H9 (cell line): ENCODE data around the gene BMP3. TPM values are rescaled to one million over a fixed set of nuclear protein-coding genes. Genes with fewer than 3 reads are reported as not detected.

Experiments
- DNase-seq: peaks from one replicate; pipeline ENCODE4 v3.0.0-alpha.2; 2017
- H2AFZ ChIP-seq: one replicate; pipeline ENCODE4 v1.6.1; 2013; ENCODE audit warnings: mild to moderate bottlenecking, low read length, control low read depth, moderate library complexity
- H2AK5ac ChIP-seq: 2 replicates; pipeline ENCODE4 v1.6.1; 2013; ENCODE audit warnings: low read length, control low read depth, mixed read lengths; ENCODE audit not compliant: insufficient read length
- H2BK120ac ChIP-seq: one replicate; pipeline ENCODE4 v1.6.1; 2013; ENCODE audit warnings: low read depth, mild to moderate bottlenecking, low read length, control low read depth, inconsistent platforms; ENCODE audit not compliant: poor library complexity, severe bottlenecking
- H2BK12ac ChIP-seq: 2 replicates; pipeline ENCODE4 v1.6.1; 2013; ENCODE audit warnings: low read length, control low read depth, mixed read lengths, low read depth; ENCODE audit not compliant: insufficient read length
- H2BK15ac ChIP-seq: 2 replicates; pipeline ENCODE4 v1.6.1; 2013; ENCODE audit warnings: low read depth, low read length, control low read depth
- H2BK20ac ChIP-seq: one replicate; pipeline ENCODE4 v1.6.1; 2013; ENCODE audit warnings: low read depth, mild to moderate bottlenecking, low read length, control low read depth, inconsistent platforms; ENCODE audit not compliant: poor library complexity, severe bottlenecking
- H2BK5ac ChIP-seq: 2 replicates; pipeline ENCODE4 v1.6.1; 2013; ENCODE audit warnings: low read length, control low read depth, mixed read lengths; ENCODE audit not compliant: insufficient read length
- H3K14ac ChIP-seq: 2 replicates; pipeline ENCODE4 v1.6.1; 2013; ENCODE audit warnings: low read length, control low read depth; ENCODE audit not compliant: insufficient read depth
- H3K18ac ChIP-seq: 2 replicates; pipeline ENCODE4 v1.6.1; 2013; ENCODE audit warnings: low read depth, mild to moderate bottlenecking, mixed read lengths, low read length, control low read depth; ENCODE audit not compliant: insufficient read length
- H3K23ac ChIP-seq: 2 replicates; pipeline ENCODE4 v1.6.1; 2013; ENCODE audit warnings: low read length, control low read depth, mixed read lengths, low read depth; ENCODE audit not compliant: insufficient read length
- H3K23me2 ChIP-seq: 2 replicates; pipeline ENCODE4 v1.6.1; 2013; ENCODE audit warnings: low read depth, mild to moderate bottlenecking, mixed read lengths, low read length, control low read depth; ENCODE audit not compliant: insufficient read length, poor library complexity, severe bottlenecking
- H3K27ac ChIP-seq: 2 replicates; pipeline ENCODE4 v1.5.1; 2013; ENCODE audit warnings: low read length, control low read depth, mixed read lengths, low read depth; ENCODE audit not compliant: insufficient read length
- H3K27me3 ChIP-seq: 2 replicates; pipeline ENCODE4 v1.6.1; 2013; ENCODE audit warnings: low read length, control low read depth, inconsistent platforms; ENCODE audit not compliant: insufficient read depth
- H3K4ac ChIP-seq: 2 replicates; pipeline ENCODE4 v1.6.1; 2013; ENCODE audit warnings: low read depth, mild to moderate bottlenecking, control low read depth, inconsistent platforms, low read length, moderate library complexity
- H3K4me1 ChIP-seq: 2 replicates; pipeline ENCODE4 v1.6.1; 2013; ENCODE audit warnings: low read length, control low read depth, inconsistent platforms; ENCODE audit not compliant: insufficient read depth
- H3K4me2 ChIP-seq: 2 replicates; pipeline ENCODE4 v1.6.1; 2013; ENCODE audit warnings: low read length, control low read depth, mixed read lengths; ENCODE audit not compliant: insufficient read length, insufficient read depth
- H3K56ac ChIP-seq: 2 replicates; pipeline ENCODE4 v1.6.1; 2013; ENCODE audit warnings: low read depth, mild to moderate bottlenecking, mixed read lengths, low read length, control low read depth; ENCODE audit not compliant: insufficient read length
- H3K79me1 ChIP-seq: 2 replicates; pipeline ENCODE4 v1.6.1; 2013; ENCODE audit warnings: low read depth, mild to moderate bottlenecking, moderate library complexity, low read length, control low read depth, inconsistent platforms; ENCODE audit not compliant: insufficient read depth, poor library complexity, severe bottlenecking
- H3K79me2 ChIP-seq: 2 replicates; pipeline ENCODE4 v1.6.1; 2013; ENCODE audit warnings: low read length, control low read depth, inconsistent platforms; ENCODE audit not compliant: insufficient read depth
- H3K9ac ChIP-seq: 2 replicates; pipeline ENCODE4 v1.6.1; 2013; ENCODE audit warnings: low read length, control low read depth, mixed read lengths; ENCODE audit not compliant: insufficient read length; ENCODE audit errors: extremely low read depth
- H3K9me3 ChIP-seq: one replicate; pipeline ENCODE4 v1.6.1; 2013; ENCODE audit warnings: low read depth, low read length, inconsistent platforms; ENCODE audit not compliant: control insufficient read depth
- H3T11ph ChIP-seq: one replicate; pipeline ENCODE4 v1.6.1; 2013; ENCODE audit warnings: mild to moderate bottlenecking, low read length, control low read depth, inconsistent platforms
- H4K20me1 ChIP-seq: one replicate; pipeline ENCODE4 v1.6.1; 2013; ENCODE audit not compliant: control insufficient read depth, insufficient read length, insufficient read depth
- H4K5ac ChIP-seq: 2 replicates; pipeline ENCODE4 v1.6.1; 2013; ENCODE audit warnings: low read depth, mild to moderate bottlenecking, mixed read lengths, low read length, control low read depth; ENCODE audit not compliant: insufficient read length
- H4K8ac ChIP-seq: replicated peaks from 2 replicates; pipeline ENCODE4 v1.6.1; 2013; ENCODE audit warnings: low read length, control low read depth, mixed read lengths, low read depth; ENCODE audit not compliant: insufficient read length
- H4K91ac ChIP-seq: 2 replicates; pipeline ENCODE4 v1.6.1; 2013; ENCODE audit warnings: low read depth, mild to moderate bottlenecking, moderate library complexity, mixed read lengths, low read length, control low read depth; ENCODE audit not compliant: insufficient read length
- H3K27ac Mint-ChIP-seq, 3 experiments: 2 replicates in 2 of 3; 3 replicates in 1 of 3; pipeline ENCODE4 v1.8.0; 2020 to 2021; ENCODE audit warnings: mixed read lengths in 3 of 3, mild to moderate bottlenecking in 1 of 3, moderate library complexity in 1 of 3
- H3K27me3 Mint-ChIP-seq: 2 replicates; pipeline ENCODE4 v1.8.0; 2021; ENCODE audit warnings: low read depth, mild to moderate bottlenecking, moderate library complexity, mixed read lengths
- H3K36me3 Mint-ChIP-seq, 3 experiments: 2 replicates in 2 of 3; 3 replicates in 1 of 3; pipeline ENCODE4 v1.8.0; 2020 to 2021; ENCODE audit warnings: low read depth in 3 of 3, mixed read lengths in 3 of 3; ENCODE audit not compliant: insufficient read depth in 1 of 3
- H3K4me1 Mint-ChIP-seq, 2 experiments: 2 replicates each; pipeline ENCODE4 v1.8.0; 2020; ENCODE audit warnings: mixed read lengths in 2 of 2
- H3K4me3 Mint-ChIP-seq, 2 experiments: 2 replicates in 1 of 2; 3 replicates in 1 of 2; pipeline ENCODE4 v1.8.0; 2020 to 2021; ENCODE audit warnings: mild to moderate bottlenecking in 2 of 2, mixed read lengths in 2 of 2, moderate library complexity in 1 of 2
- H3K9me3 Mint-ChIP-seq, 2 experiments: 2 replicates in 1 of 2; 3 replicates in 1 of 2; pipeline ENCODE4 v1.8.0; 2020; ENCODE audit warnings: mild to moderate bottlenecking in 2 of 2, mixed read lengths in 2 of 2, moderate library complexity in 1 of 2
- CTCF ChIP-seq: fragments of 200-600 bp; sonication (generic); conservative IDR thresholded peaks from 3 replicates; pipeline ENCODE4 v1.8.0; 2021; ENCODE audit warnings: antibody characterized with exemption, mild to moderate bottlenecking
- WGBS: extraction: QIAGEN DNeasy Blood & Tissue Kit; methylation state at CpG from one replicate; pipeline ENCODE4 v1.1.7; 2013; ENCODE audit warnings: missing lambda C conversion rate, low lambda C conversion rate, mixed read lengths; ENCODE audit not compliant: insufficient read length; ENCODE audit errors: extremely low coverage; 5-methylcytosine and 5-hydroxymethylcytosine counted together
- total RNA-seq: library from RNA; stranded (reverse); gene quantifications from 2 replicates; pipeline ENCODE4 v1.2.1, GENCODE V29; 2021

Gene BMP3
- total RNA-seq, 1 experiment from 2014 or later: not detected

GRCh38 chr4:81085291-81085690 lies 54.8 kb downstream of the BMP3 start:
- H3K9me3 Mint-ChIP-seq: peaks cover 16 to 19% of the 10 kb centered on the region in 2 experiments
- Histone ChIP-seq H3K23me2 (no peaks in the 10 kb centered on the region), H2BK15ac (no peak overlapping the region), H2AFZ (no peak overlapping the region), H3K18ac (no peak overlapping the region), H4K5ac (no peak overlapping the region), H2BK5ac (no peak overlapping the region), H3K56ac (no peak overlapping the region), H3K27me3 (no peaks in the 10 kb centered on the region), H3K4me1 (no peaks in the 10 kb centered on the region), H3K14ac (no peak overlapping the region), H2BK20ac (no peak overlapping the region), H2AK5ac (no peak overlapping the region), H3K23ac (no peak overlapping the region), H3K4me2 (no peak overlapping the region), H3K9me3 (no peaks in the 10 kb centered on the region), H2BK12ac (no peak overlapping the region), H3K9ac (no peak overlapping the region), H4K91ac (no peak overlapping the region), H4K8ac (no peak overlapping the region), H2BK120ac (no peak overlapping the region), H4K20me1 (no peaks in the 10 kb centered on the region), H3K79me1 (no peaks in the 10 kb centered on the region), H3K4ac (no peak overlapping the region), H3K79me2 (no peaks in the 10 kb centered on the region), H3K27ac (no peak overlapping the region), H3T11ph (no peak overlapping the region)
- no CpG with 5 or more reads among the region's 3 CpGs for WGBS
- H3K4me1 Mint-ChIP-seq: no peaks in the 10 kb centered on the region
- H3K27ac Mint-ChIP-seq: no peak overlapping the region
- no peak for DNase-seq
- no peaks in the 10 kb centered on the region for H3K27me3 Mint-ChIP-seq
- no peak overlapping the region for H3K4me3 Mint-ChIP-seq
- TF ChIP-seq CTCF: no peak
- peaks cover 10 to 16% (median 12%) of the 10 kb centered on the region in 3 experiments; a peak in 4 of 7 replicates for H3K36me3 Mint-ChIP-seq
